Hematopoietic multipotent progenitor cell treated with erythropoietin and hydrocortisone succinate and interleukin-3 and kit ligand, for 4 days (in vitro differentiated cells): ENCODE measurements around the gene HDGFL2.

ENCODE experiments used
- DNase-seq: peaks from one replicate; pipeline ENCODE4 v3.0.0-alpha.2; 2015

Gene HDGFL2

GRCh38 chr19:4472174-4472974 is at the start of gene HDGFL2:
HDGFL2 (plus strand) TSS chr19:4472297; CDS start chr19:4472351, 54 bp downstream.
- DNase-seq = no peak

GRCh38 chr19:4423416-4424126 is 48.5 kb upstream of the HDGFL2 start:
- DNase-seq = no peak

GRCh38 chr19:4425537-4425936 is 46.6 kb upstream of the HDGFL2 start:
- DNase-seq = no peak

- no peak for DNase-seq
These were observed 43.6 kb upstream of the HDGFL2 start for GRCh38 chr19:4428326-4428975.

DNA sequence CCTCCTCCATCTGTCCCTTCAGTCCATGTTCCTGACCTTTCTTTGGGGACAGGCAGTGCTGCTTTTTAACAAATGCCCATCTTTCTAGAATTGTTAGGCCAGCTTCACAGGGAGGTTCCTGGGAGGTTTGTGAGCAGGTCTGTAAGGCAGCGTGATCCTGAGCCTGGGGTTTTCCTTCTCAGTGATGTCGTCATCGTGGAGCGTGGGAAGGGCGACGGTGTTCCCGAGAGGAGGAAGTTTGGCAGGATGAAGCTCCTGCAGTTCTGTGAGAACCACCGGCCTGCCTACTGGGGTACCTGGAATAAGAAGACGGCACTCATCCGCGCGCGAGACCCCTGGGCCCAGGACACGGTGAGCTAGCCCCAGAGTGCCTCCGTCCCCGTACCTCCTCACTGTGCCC is 42.8 kb upstream of the HDGFL2 start:
- no peak for DNase-seq

- DNase-seq = no peak
These were observed 42.3 kb upstream of the HDGFL2 start for GRCh38 chr19:4429771-4430171.

GRCh38 chr19:4430760-4431159 is 41.3 kb upstream of the HDGFL2 start:
- DNase-seq = peak; percentile 79

GRCh38 chr19:4431296-4431695 is 40.8 kb upstream of the HDGFL2 start:
- no peak for DNase-seq

DNA sequence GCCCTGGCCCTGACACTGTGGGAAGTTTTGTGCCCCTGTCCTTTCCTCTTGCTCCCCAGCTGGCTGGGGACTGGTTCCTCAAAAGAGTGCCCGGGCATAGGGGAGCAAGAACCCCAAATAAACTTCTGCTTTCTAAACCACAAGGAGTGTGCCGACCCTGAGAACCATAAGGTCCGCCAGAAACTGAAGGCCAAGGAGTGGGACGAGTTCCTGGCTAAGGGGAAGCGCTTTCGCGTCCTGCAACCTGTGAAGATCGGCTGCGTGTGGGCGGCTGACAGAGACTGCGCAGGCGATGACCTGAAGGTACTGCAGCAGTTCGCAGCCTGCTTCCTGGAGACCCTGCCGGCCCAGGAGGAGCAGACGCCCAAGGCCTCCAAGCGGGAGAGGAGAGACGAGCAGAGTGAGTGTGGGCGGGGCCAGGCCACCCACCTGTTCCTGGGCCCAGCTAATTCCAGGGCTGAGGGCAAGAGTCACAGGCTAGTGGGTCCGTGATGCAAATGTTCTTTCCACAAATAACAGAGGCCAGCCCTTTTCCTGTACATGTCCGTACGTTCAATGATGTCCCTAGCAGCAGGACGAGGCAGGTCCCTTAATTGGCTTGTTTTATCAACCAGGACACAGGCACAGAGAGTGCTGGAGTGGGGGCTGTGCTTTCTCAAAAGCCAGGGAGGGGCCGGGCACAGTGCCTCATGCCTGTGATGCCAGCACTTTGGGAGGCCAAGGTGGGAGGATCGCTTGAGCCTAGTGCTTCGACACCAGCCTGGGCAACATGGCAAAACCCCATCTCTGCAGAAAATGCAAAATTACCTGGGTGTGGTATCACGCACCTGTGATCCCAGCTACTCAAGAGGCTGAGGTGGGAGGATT is 40.1 kb upstream of the HDGFL2 start:
- DNase-seq = peak; percentile 80

DNA sequence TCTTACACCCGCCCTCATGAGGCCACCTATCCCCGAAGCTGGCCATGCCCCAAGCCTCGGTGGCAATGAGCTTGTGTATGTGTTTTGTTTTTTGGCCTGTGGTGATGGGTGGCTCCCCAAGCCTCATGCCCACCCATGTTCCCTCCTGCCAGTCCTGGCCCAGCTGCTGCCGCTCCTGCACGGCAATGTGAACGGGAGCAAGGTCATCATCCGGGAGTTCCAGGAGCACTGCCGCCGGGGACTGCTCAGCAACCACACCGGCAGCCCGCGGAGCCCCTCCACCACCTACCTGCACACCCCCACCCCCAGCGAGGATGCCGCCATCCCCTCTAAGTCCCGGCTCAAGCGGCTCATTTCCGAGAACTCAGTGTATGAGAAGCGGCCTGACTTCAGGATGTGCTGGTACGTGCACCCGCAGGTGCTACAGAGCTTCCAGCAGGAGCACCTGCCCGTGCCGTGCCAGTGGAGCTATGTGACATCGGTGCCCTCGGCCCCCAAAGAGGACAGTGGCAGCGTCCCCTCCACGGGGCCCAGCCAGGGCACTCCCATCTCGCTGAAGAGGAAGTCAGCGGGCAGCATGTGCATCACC is 39.1 kb upstream of the HDGFL2 start:
- no peak for DNase-seq

DNA sequence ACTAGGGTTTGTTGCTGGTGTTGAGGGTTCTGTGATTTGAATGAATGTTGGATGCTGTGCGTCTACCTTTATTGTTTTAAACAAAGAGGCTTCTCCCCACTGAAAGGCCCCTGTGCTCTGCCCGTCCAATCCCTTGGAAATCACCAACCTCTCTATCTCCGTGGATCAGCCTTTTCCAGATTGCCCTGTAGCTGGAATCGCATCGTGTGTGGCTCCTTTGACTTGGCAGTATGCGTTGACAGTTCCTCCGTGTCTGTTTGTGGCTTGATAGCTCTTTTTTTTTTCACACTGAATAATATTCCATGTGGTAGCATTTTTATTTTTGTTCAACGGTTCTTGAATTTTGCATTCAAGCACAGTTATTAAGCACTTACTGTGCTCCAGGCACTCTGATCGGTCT is 37.7 kb upstream of the HDGFL2 start:
- DNase-seq = no peak

DNA sequence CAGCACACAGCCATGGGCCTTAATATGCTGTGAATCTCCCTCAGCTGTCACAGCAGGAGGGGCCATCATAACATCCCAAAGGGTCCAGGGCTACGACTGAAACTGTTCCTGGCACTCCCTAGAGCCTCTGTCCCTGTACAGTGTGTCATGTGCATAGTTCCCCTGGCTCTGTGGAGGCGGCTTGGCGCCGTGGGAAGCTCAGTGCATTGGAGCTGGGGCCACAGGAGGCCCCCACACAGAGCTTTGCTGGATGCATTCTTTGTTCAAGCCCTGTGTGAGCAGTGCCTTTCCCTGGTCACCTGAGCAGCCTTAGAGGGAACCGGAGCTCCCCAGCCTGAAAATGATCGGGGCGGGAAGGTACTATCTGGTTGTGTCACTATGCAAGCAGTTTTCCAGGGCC is 35.9 kb upstream of the HDGFL2 start:
- DNase-seq = no peak

GRCh38 chr19:4437103-4437502 is 35.0 kb upstream of the HDGFL2 start:
- no peak for DNase-seq

DNA sequence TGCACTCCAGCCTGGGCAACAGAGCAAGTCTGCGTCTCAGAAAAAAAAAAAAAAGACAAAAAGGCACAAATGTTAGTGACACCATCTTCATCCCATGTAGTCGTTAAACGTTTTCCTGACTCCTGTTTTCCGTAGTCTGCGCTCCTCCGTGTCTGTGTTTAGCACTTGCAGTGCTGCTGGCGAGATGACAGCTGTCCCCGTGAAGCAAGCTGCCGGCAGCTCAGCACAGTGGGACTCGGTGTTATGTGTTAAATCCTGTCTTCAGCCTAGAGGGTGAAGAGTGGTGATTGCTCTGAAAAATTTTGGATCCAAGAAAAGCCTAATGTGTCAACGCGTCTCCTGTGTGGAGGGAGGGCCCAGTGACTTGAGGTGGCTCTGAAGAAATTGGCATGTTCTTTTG is 32.9 kb upstream of the HDGFL2 start:
- DNase-seq = no peak

DNA sequence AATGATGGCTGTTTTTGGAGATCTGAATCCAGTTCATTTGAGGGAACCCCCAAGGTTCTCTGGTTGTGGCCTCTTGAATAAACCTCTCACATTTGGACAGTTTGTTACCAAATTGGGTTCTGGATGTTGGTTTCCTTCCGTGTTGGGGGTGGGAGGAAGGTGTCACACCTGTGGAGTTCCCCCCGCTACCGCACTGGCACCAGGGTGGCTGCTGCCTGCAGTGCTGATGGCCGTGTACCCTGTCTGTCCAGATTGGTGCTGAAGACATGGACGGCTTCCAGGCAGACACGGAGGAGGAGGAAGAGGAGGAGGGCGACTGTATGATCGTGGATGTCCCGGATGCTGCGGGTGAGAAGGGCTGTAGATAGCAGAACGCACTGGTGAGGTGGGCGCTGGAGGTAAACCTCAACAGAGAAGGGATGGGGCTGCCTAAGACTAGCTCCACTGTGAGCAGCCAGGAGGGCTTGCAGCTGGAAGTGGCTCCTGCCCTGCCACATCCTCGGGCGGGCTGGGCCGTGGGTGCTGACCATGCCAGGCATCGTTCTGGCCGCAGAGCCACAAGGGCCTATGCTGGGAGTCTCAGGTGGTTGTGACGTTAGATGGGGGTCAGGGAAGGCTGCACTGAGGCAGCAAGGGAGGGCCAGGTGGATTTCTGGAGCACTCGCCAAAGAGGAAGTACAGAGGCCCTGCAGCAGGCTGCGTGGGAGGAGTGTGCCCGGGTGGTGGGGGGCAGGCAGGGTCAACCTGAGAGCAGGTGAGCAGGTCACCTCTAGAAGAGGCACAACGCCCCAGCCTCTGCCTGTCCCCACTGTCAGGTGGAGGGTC is 29.9 kb upstream of the HDGFL2 start:
- no peak for DNase-seq

DNA sequence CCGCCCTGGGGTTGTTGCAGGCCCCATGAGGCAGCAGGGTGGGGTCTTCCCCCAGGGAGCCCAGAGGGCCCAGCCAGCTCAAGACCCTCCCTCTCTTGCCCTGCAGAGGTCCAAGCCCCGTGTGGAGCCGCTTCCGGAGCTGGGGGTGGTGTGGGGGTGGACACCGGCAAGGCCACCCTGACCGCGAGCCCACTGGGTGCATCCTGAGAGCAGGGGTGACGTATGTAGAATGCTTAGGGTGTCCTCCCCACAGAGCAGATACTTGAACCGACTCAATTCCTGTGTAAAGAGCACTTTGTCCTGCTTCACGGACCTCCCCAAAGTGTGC is 29.3 kb upstream of the HDGFL2 start:
- DNase-seq = no peak

DNA sequence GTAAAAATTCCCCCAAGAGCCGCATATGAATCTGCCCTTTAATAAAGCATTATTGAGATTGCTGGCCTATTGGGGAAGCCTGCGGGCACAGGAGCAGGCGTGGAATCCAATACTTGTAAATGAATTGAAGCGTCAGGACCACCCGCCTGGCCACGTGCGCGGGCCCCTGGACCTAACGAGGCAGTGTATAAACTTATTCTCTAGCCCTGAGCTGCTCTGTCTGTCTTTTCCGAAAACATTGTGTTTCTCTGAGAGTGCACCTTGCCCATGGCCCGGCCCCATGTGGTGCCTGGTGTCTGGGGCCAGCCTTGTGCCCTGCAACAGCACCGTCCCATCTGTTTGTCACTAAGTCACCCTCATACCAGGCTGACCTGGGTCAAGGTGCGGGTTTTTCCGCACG is 28.9 kb upstream of the HDGFL2 start:
- no peak for DNase-seq

- no peak for DNase-seq
These were observed 27.9 kb upstream of the HDGFL2 start for GRCh38 chr19:4443966-4444764.

DNA sequence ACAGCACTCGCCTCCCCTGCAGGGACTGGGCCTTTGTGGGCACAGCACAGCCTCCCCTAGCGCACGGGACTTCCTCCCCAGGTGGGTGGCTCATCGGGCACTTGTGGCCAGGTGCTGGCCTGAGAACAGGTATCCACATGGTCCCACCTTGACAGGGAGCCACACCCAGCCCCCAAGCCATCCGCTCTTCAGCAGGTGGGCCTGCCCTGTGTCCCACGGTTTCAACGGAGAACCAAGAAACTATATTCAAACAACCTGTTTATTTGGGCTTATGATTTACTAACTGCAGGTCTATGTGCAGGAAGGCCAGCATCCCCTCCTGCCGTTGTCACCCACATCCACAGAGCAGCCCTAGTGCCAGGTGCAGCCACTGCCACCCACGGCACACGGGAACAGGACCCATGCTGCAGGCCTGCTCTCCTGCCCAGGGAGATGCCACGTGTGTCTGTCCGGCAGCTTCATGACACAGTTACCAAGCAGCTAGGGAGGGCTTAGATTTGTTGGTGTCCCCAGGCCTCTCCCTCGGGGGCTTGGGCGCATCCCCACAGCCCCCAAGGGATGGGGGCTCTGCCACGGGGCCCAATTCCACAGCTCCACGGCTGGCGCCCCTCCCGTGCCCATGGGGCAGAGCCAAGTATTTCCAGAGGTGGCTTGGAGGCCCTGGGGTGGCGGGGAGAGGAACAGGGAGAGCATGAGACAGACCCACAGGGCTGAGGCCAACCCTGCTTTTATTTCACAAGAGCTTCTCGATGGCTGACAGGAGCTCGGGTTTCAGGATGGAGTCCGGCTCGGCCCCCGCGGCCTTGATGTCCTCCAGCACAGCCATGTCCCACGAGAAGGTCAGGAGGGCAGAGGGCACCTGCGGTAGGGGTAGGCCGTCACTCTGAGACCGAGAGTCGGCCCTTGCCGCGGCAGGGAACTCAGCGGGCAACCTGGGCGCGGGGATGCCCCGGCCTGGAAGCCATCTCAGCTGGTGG is 27.0 kb upstream of the HDGFL2 start:
- DNase-seq = no peak
